HG02588 (cell line): Measurements from ENCODE around the gene TP53RK.
"Not testable (repeated sequence)": the region's sequence is repeated elsewhere in the genome, so short reads cannot be mapped to it uniquely, and the experiment has no call there.

Source experiments
- ATAC-seq: cut with Tn5 transposase; IDR thresholded peaks from one replicate; pipeline ENCODE4 v1.9.1; 2021; ENCODE audit warnings: mild to moderate bottlenecking, moderate library complexity; ENCODE audit not compliant: unreplicated experiment

Gene TP53RK

DNA sequence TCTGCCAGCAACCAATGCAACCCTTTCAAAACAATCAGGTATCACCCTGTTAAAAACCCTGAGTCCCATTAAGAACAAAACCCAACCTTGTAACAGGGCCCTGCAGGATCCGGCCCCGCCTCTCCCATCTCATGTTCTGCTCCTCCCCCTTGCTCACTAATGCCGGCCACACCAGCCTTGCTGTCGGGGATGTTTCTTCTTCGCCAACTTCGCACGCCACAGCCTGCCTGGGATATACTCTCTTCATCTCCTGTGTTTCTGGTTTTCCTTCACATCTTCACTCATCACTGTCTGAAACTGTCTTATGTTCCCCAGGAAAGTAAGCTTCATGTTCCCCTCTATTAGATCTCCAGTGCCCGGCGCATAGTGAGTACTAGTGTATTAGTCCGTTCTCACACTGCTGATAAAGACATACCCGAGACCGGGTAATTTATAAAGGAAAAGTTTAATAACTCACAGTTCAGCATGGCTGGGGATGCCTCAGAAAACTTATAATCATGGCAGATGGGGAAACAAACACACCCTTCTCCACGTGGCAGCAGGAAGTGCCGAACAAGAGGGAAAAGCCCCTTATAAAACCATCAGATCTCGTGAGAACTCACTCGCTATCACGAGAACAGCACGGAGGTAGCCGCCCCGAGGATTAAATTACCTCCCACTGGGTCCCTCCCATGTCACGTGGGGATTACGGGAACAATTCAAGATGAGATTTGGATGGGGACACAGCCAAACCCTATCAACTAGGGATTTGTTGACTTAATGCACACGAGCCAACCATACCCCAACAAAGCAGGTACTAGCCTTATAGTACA lies 5.1 kb downstream of the TP53RK start:
- no peak for ATAC-seq

GRCh38 chr20:46683668-46683938 lies 5.6 kb downstream of the TP53RK start:
- ATAC-seq = no peak

- no peak for ATAC-seq
Measured at GRCh38 chr20:46683011-46683667, 6.1 kb downstream of the TP53RK start.

- no peak for ATAC-seq
Measured at GRCh38 chr20:46682063-46682821, 7.0 kb downstream of the TP53RK start.

DNA sequence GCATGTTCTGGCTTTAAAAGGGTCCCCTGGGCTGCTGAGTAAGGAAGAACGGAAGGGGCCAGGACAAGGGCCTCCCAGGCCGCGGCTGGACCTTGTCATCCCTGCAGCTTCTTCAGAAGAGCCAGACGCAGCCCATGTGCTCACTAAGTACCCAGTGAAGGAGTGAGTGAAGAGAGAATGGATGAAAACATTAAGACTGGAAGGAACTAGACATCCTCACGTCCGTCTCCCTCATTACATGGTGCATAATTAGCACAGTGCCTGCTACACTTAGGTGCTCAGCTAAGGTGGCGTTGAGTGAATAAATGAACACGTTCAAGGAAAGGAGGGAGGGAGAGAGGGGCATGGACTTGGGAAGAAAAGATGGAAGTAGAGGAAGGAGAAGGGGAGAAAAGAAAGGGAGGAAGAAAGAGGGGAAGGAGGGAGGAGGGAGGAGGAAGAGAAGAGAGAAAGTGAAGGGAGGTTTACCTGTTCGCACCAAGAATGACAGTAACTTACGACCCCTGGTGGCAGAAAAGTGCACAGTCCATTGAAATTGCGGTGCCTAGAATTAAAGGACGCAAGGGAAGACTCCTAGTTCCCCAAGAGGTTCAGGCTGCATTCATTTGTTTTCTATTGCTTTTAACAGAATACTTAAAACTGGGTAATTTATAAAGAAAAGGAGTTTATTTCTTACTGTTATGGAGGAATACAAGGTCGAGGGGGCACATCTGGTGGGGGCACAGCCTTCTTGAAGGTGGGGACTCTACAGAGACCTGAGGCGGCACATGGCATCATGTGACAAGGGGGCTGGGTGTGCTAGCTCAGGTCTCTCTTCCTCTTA lies 8.0 kb downstream of the TP53RK start:
- ATAC-seq = no peak

DNA sequence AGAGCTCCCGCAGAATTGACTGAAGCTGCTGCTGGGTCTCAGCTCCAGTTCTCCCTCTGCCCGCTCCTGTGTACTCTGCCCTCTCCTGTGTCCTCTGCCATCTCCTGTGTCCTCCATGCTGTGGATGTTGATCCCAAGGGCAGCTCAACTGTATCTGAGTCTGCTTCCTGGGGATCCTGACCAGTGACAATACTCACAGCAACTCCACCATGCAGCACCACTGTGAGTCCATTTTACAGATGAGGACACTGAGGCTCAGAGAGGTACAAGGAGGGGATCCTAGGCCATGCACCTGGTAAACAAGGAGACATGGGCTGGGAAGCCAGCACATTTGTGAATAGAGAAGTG lies 8.6 kb downstream of the TP53RK start:
- ATAC-seq = no peak

DNA sequence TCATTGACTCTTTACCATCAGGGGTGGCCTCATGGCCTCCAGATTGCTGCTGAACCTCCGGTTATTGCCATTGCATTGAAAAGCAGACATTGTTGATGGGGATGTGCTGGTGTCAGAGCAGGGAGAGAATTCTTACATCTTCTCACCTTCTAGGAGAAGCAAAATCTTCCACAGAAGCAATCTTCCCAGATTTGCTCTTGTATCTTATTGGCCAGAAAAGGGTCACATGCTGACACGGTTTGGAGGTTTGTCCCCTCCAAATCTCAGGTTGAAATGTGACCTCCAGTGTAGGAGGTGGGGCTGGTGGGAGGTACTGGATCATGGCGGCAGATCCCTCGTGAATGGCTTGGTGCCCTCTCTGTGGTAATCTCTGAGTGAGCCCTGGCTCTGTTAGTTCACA lies 10.7 kb downstream of the TP53RK start:
- ATAC-seq = no peak

- ATAC-seq = no peak
Measured at GRCh38 chr20:46677608-46678007, 11.6 kb downstream of the TP53RK start.

GRCh38 chr20:46676649-46677316 lies 12.5 kb downstream of the TP53RK start:
- not testable (repeated sequence) for ATAC-seq

DNA sequence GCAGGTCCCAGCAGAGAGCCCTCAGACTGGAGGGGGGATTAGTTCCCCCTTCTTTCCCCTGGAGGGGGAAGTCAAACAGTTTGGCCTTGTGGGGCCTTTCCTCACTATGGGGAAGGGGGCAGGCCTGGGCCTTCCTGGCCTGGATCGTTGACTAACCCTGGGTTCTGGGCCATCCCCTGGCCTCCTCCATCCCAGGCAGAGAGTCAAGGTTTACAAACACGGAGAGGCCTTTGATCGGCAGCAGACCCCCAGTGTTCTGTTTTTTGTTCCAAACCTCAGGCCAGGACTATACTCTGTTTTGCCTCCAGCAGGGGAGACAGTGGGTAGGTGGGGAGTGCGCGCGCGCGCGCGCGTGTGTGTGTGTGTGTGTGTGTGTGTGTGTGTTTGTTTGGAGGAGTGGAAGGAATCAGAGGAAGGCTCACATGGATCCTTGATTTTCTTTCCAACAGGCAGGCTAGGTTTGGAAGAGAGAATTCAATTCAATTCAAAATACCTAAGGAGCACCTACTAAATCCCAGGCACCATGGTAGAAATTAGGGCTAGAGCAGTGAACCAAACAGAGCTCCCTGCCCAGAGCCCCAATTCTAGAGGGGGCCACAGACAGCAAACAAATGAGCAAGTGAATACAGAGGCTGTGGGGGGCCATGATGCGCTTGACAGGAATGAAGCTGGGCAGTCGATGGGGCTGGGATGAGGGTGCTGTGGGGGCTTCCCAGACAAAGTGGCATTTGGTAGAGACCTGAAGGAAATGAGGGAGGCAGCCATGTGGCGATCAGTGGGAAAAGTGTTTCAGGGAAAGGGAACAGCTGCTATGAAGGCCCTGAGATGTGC lies 14.8 kb downstream of the TP53RK start:
- no peak for ATAC-seq

DNA sequence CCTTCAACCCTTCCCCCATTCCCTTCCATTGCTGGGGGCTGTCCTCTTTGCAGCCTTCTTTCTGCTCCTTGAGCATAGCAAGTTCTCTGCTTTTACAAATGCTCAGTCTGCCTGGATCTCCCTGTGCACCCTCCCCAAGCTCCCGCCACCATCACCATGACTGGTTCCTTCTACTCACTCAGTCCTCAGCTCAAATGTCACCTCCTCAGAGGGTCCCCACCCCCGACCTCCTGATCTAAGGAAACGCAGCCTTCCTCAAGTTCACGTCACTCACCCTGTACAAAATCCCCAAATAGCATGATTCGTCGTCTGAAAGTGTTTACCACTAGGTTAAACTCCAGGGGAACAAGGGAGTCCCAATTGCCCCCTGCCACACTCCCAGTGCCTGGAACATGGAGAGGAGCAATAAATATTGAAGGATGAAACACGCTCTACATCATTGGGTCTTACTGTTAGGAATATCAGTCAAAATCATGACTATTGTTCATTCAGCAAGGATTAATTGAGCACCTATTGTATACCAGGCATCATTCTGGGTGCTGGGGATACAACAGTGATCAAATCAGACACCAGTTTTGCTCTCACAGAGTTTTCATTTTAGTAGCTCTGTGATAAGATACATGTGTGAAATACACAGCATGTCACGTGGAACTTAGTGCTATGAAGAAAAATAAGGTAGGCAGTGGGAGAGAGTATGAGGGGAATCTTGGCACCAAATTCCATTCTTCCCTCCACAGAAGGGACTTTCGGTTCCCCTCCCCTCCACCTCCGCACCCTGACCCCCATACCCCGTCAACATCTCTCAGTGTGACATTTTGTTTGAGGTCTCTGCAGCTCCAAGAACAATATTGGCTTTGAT lies 15.6 kb downstream of the TP53RK start:
- no peak for ATAC-seq

- no peak for ATAC-seq
Measured at GRCh38 chr20:46672543-46673148, 16.6 kb downstream of the TP53RK start.

GRCh38 chr20:46671866-46672542 lies 17.2 kb downstream of the TP53RK start:
- no peak for ATAC-seq

DNA sequence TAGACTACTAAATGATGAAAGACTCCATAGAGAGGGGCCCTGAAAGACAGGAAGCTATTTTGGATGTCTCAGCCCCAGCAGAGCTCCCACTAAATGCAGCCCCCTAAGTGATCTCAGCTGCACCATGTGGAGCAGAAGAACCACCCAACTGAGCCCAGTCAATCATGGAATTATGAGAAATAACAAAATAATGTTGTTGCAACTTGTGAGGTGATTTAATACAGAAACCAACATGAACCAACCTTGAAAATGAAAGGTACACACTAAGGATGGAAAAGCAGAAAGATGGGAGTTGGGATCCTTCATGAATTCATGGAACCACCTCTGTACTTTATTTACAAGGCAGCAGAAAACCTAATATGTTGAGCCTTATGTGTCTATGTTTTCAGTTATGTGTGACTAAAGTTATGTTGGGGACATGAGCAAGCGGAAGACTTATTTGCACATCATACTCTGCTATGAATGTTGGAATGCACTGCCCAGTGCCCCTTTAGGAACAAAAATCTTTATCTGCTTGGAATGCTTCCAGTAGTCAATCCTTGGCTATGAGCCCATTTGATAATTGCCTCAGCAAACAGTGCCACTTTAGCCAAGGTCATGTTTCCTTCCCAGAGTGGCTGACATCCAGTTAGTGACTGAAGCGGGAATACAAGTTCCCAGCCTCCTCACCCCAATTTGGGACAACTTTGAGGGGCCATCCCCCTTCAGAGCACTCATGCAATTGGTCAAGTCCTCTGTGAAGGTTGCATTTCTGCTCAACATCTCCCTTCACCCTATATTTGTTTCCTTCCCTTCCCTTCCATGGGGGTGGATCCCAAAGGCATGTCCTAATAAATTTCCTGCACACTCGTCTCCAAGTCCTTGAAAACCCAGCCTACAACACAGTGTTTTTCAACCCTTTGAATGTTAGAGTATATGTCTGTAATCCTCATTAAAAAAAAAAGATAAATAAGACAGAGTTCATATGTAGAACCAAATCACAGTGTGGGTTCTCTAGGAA lies 18.4 kb downstream of the TP53RK start:
- no peak for ATAC-seq

DNA sequence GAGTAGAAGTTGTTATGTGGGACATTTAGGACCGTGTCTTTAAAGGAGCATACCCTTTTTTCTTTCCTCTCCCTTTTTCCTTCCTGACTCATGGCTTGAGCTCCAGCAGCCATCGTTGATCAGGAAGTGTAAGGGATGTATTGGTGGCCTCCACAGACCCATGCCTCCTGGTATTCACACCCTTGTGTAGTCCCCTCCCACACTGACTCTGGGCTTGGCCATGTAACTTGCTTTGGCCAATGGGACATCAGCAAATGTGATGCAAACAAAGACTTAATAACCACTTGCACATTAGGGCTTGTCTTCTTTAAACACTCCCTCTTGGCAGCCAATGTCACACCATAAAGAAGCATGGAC lies 19.0 kb downstream of the TP53RK start:
- no peak for ATAC-seq

DNA sequence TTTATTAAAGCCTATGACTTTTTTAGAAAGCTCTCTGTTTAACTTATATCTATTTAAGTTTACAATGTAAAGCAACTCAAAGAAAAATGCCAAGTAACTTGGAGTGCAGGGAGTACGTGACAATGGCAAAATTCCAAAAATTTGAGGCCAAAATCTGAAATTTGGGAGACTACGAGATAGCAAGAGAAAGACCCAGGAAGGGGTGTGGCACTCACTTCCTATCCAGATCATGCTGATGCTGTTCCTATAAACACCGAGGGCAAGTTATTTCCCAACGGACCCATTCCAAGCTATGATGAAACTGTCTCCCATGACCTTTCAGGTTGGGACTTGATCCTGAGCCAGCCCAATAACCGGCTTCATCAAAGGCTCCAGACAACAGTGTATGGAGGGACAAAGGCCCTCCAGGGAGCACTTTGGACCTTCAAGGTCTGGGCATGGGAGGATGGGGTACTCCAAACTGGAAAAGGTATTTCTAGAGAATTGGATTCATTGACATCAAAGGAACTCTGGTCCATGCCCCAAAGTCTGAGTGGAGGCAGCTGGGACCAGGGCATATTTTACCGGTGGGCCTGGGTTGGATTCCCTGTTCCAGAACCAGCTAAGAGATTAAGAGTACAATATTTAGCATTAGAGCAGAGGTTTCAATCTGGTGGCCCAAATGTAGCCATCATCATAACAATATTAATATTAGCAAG lies 22.3 kb downstream of the TP53RK start:
- no peak for ATAC-seq
